H1 (cell line): Measurements from ENCODE around the gene NAE1. TPM values are rescaled to one million over a fixed set of nuclear protein-coding genes. Genes with fewer than 3 reads are reported as not detected.
A peak's percentile ranks its signal among the peaks of the same experiment; 100 is the strongest.

ENCODE experiments used
- CTCF ChIA-PET: fragments of 300-600 bp; sonication (Branson Sonifier 250); formaldehyde crosslinking; loops from one replicate; lab custom pipeline; 2021; ENCODE audit not compliant: partially characterized antibody; lab: Charles Lee
- POLR2A ChIA-PET: fragments of 300-600 bp; sonication (Branson Sonifier 250); formaldehyde crosslinking; loops from one replicate; lab custom pipeline; 2021; ENCODE audit warnings: inconsistent platforms; ENCODE audit not compliant: partially characterized antibody; lab: Charles Lee
- DNase-seq, 2 experiments: peaks; one replicate each; pipeline versions ENCODE4 v3.0.0 to v3.0.0-alpha.2; 2010 to 2022; ENCODE audit warnings: low spot score in 2 of 2, low read depth in 1 of 2, mixed read lengths in 1 of 2
- FAIRE-seq: peaks from 2 replicates; lab custom pipeline; 2011; peaks lifted over from hg19 to GRCh38; lab: Jason Lieb, UNC
- H2AFZ ChIP-seq: 2 replicates; pipeline ENCODE4 v1.8.1; 2012; ENCODE audit warnings: low read length, inconsistent platforms
- H2AK5ac ChIP-seq: 2 replicates; pipeline ENCODE4 v1.6.1; 2013; ENCODE audit warnings: low read depth, low read length
- H2BK120ac ChIP-seq: replicated peaks from 2 replicates; pipeline ENCODE3; 2013; ENCODE audit warnings: low read depth, low read length, inconsistent platforms
- H2BK12ac ChIP-seq: 2 replicates; pipeline ENCODE4 v1.6.1; 2013; ENCODE audit warnings: low read depth, low read length
- H2BK15ac ChIP-seq: 2 replicates; pipeline ENCODE4 v1.6.1; 2013; ENCODE audit warnings: low read length
- H2BK20ac ChIP-seq: 2 replicates; pipeline ENCODE4 v1.6.1; 2013; ENCODE audit warnings: low read length
- H2BK5ac ChIP-seq: 2 replicates; pipeline ENCODE4 v1.6.1; 2013; ENCODE audit warnings: low read depth, low read length
- H3K14ac ChIP-seq: 2 replicates; pipeline ENCODE4 v1.6.1; 2013; ENCODE audit warnings: inconsistent platforms; ENCODE audit not compliant: insufficient read length
- H3K18ac ChIP-seq: 2 replicates; pipeline ENCODE4 v1.6.1; 2013; ENCODE audit warnings: low read length; ENCODE audit errors: extremely low read depth
- H3K23ac ChIP-seq: 2 replicates; pipeline ENCODE4 v1.6.1; 2013; ENCODE audit warnings: inconsistent platforms; ENCODE audit not compliant: insufficient read length
- H3K23me2 ChIP-seq: 2 replicates; pipeline ENCODE4 v1.6.1; 2013; ENCODE audit warnings: low read depth, low read length
- H3K27ac ChIP-seq: 2 replicates; pipeline ENCODE4 v1.6.1; 2011; ENCODE audit warnings: low read depth, low read length, inconsistent platforms
- H3K27me3 ChIP-seq, 4 experiments: replicated peaks in 1 of 4; 1 replicate in 1 of 4; 2 replicates in 3 of 4; pipeline versions ENCODE4 v1.6.1 to v1.8.1; 2011 to 2013; ENCODE audit warnings: low read length in 3 of 4, mild to moderate bottlenecking in 3 of 4, inconsistent platforms in 2 of 4, mixed read lengths in 2 of 4, moderate library complexity in 1 of 4; ENCODE audit not compliant: control insufficient read depth in 3 of 4, insufficient read depth in 3 of 4; ENCODE audit errors: extremely low read depth in 1 of 4
- H3K36me3 ChIP-seq, 4 experiments: 2 replicates each; pipeline versions ENCODE4 v1.6.1 to v1.8.1; 2011 to 2013; ENCODE audit warnings: mild to moderate bottlenecking in 4 of 4, low read length in 3 of 4, moderate library complexity in 2 of 4, control low read depth in 1 of 4, inconsistent platforms in 1 of 4; ENCODE audit not compliant: insufficient read depth in 4 of 4, control insufficient read depth in 2 of 4
- H3K4ac ChIP-seq: replicated peaks from 2 replicates; pipeline ENCODE3; 2013; ENCODE audit warnings: low read length, low read depth, mixed read lengths, inconsistent platforms; ENCODE audit not compliant: insufficient read length
- H3K4me1 ChIP-seq, 4 experiments: replicated peaks in 1 of 4; 1 replicate in 1 of 4; 2 replicates in 3 of 4; pipeline versions ENCODE4 v1.6.1 to v1.8.1; 2011 to 2013; ENCODE audit warnings: low read length in 3 of 4, inconsistent platforms in 2 of 4, mixed read lengths in 1 of 4; ENCODE audit not compliant: insufficient read depth in 4 of 4, control insufficient read depth in 3 of 4
- H3K4me2 ChIP-seq, 2 experiments: 2 replicates each; pipeline versions ENCODE4 v1.6.1 to v1.8.1; 2011 to 2013; ENCODE audit warnings: low read depth in 2 of 2, low read length in 2 of 2, control low read depth in 1 of 2, inconsistent platforms in 1 of 2, mild to moderate bottlenecking in 1 of 2; ENCODE audit not compliant: insufficient read depth in 1 of 2
- H3K4me3 ChIP-seq, 4 experiments: fragments of 200-600, 300-600 bp in 1 of 4; sonication (generic), shearing (Covaris generic), sonication (Bioruptor Twin) in 1 of 4; 2 replicates each; pipeline versions ENCODE4 v1.5.1 to v1.8.1; 2011 to 2016; ENCODE audit warnings: low read length in 4 of 4, low read depth in 3 of 4, control low read depth in 2 of 4, inconsistent platforms in 2 of 4, mild to moderate bottlenecking in 2 of 4, mixed read lengths in 1 of 4, moderate library complexity in 1 of 4; ENCODE audit not compliant: insufficient read depth in 2 of 4; ENCODE audit errors: extremely low read depth in 1 of 4
- H3K56ac ChIP-seq: replicated peaks from 2 replicates; pipeline ENCODE3; 2013; ENCODE audit warnings: low read depth, mild to moderate bottlenecking, mixed read lengths, low read length, inconsistent platforms; ENCODE audit not compliant: insufficient read length
- H3K79me1 ChIP-seq: 2 replicates; pipeline ENCODE4 v1.6.1; 2013; ENCODE audit warnings: low read depth, low read length, control low read depth
- H3K79me2 ChIP-seq, 2 experiments: 2 replicates each; pipeline versions ENCODE4 v1.6.1 to v1.8.1; 2012 to 2013; ENCODE audit warnings: low read length in 2 of 2, mild to moderate bottlenecking in 2 of 2, inconsistent platforms in 1 of 2; ENCODE audit not compliant: insufficient read depth in 2 of 2, control insufficient read depth in 1 of 2
- H3K9ac ChIP-seq, 4 experiments: replicated peaks in 1 of 4; 1 replicate in 1 of 4; 2 replicates in 3 of 4; pipeline versions ENCODE4 v1.6.1 to v1.8.1; 2011 to 2013; ENCODE audit warnings: low read depth in 3 of 4, low read length in 3 of 4, control low read depth in 2 of 4, mild to moderate bottlenecking in 2 of 4, moderate library complexity in 2 of 4, inconsistent platforms in 1 of 4; ENCODE audit errors: extremely low read depth in 1 of 4
- H3K9me3 ChIP-seq, 2 experiments: 2 replicates each; pipeline versions ENCODE4 v1.6.1 to v1.8.1; 2012 to 2013; ENCODE audit warnings: mild to moderate bottlenecking in 2 of 2, moderate library complexity in 2 of 2, control low read depth in 1 of 2, inconsistent platforms in 1 of 2, low read depth in 1 of 2, low read length in 1 of 2, mixed read lengths in 1 of 2; ENCODE audit not compliant: insufficient read depth in 2 of 2
- H4K20me1 ChIP-seq, 2 experiments: replicated peaks in 1 of 2; 2 replicates each; pipeline versions ENCODE3 to v1.8.1; 2011 to 2013; ENCODE audit warnings: inconsistent platforms in 2 of 2, low read length in 2 of 2, mild to moderate bottlenecking in 1 of 2; ENCODE audit not compliant: insufficient read depth in 2 of 2, control insufficient read depth in 1 of 2
- H4K5ac ChIP-seq: 2 replicates; pipeline ENCODE4 v1.6.1; 2013; ENCODE audit warnings: low read length, low read depth, mixed read lengths, inconsistent platforms; ENCODE audit not compliant: insufficient read length
- H4K8ac ChIP-seq: 2 replicates; pipeline ENCODE4 v1.8.0; 2013; ENCODE audit warnings: mild to moderate bottlenecking, moderate library complexity, low read length, inconsistent platforms; ENCODE audit not compliant: insufficient read depth; ENCODE audit errors: extremely low read depth
- H4K91ac ChIP-seq: replicated peaks from 2 replicates; pipeline ENCODE3; 2013; ENCODE audit warnings: low read length, mixed read lengths, inconsistent platforms; ENCODE audit not compliant: insufficient read length
- BRCA1 ChIP-seq: IDR thresholded peaks from 2 replicates; pipeline ENCODE4 v1.6.1; 2012; ENCODE audit warnings: low read depth, low read length, improper control_type of control experiment
- CEBPB ChIP-seq: IDR thresholded peaks from 2 replicates; pipeline ENCODE4 v1.6.1; 2012; ENCODE audit warnings: low read depth, low read length
- GTF2F1 ChIP-seq: IDR thresholded peaks from 2 replicates; pipeline ENCODE4 v1.6.1; 2012; ENCODE audit warnings: low read depth, low read length, improper control_type of control experiment, borderline replicate concordance
- POLR2A ChIP-seq, 2 experiments: IDR thresholded peaks; 1 replicate in 1 of 2; 2 replicates in 1 of 2; pipeline ENCODE4 v1.6.1; 2011; ENCODE audit warnings: low read depth in 2 of 2, low read length in 2 of 2, mild to moderate bottlenecking in 2 of 2; ENCODE audit errors: control extremely low read depth in 1 of 2
- RAD21 ChIP-seq, 2 experiments: IDR thresholded peaks in 1 of 2; conservative IDR thresholded peaks in 1 of 2; 2 replicates each; pipeline ENCODE4 v1.6.1; 2011; ENCODE audit warnings: low read depth in 2 of 2, low read length in 2 of 2, improper control_type of control experiment in 1 of 2, inconsistent platforms in 1 of 2, mild to moderate bottlenecking in 1 of 2, moderate library complexity in 1 of 2
- RBBP5 ChIP-seq: IDR thresholded peaks from 2 replicates; pipeline ENCODE4 v1.7.1; 2012; ENCODE audit warnings: low read depth, mild to moderate bottlenecking, inconsistent platforms, low read length, moderate library complexity, borderline replicate concordance
- SIRT6 ChIP-seq: IDR thresholded peaks from one replicate; pipeline ENCODE4 v1.7.1; 2012; ENCODE audit warnings: low read length, inconsistent platforms
- SP4 ChIP-seq: IDR thresholded peaks from 2 replicates; pipeline ENCODE4 v1.6.1; 2012; ENCODE audit warnings: low read length, inconsistent platforms
- TEAD4 ChIP-seq: IDR thresholded peaks from 2 replicates; pipeline ENCODE4 v1.6.1; 2012; ENCODE audit warnings: low read depth, low read length, inconsistent platforms, mixed read lengths
- WGBS, 2 experiments: shearing (Covaris generic) in 1 of 2; methylation state at CpG; one replicate each; pipeline versions ENCODE4 v1.1.6 to v1.1.7; 2013 to 2015; ENCODE audit warnings: low lambda C conversion rate in 2 of 2, mixed read lengths in 2 of 2, inconsistent platforms in 1 of 2, low coverage in 1 of 2, missing lambda C conversion rate in 1 of 2; ENCODE audit not compliant: insufficient replicate concordance in 2 of 2, insufficient coverage in 1 of 2, insufficient read length in 1 of 2; ENCODE audit errors: extremely low coverage in 1 of 2, missing lambda C conversion rate in 1 of 2; 5-methylcytosine and 5-hydroxymethylcytosine counted together
- polyA plus RNA-seq, 7 experiments: library from polyadenylated mRNA; depleted of rRNA in 3 of 7; stranded (reverse) in 5 of 7; unstranded in 2 of 7; fragments of >200 nt in 5 of 7; fragments of 200-250 nt in 2 of 7; gene quantifications; 1 replicate in 5 of 7; 2 replicates in 1 of 7; 4 replicates in 1 of 7; pipeline versions ENCODE4 v1.2.1 to v1.2.3, GENCODE V29; 2011 to 2013; ENCODE audit warnings: missing spikeins in 2 of 7, mixed read lengths in 2 of 7
- total RNA-seq: library from RNA; stranded (reverse); fragmentation: NEBNext Ultra II Directional; extraction: Animal tissue kit (Norgen Biotek cat#: 25700); gene quantifications from 2 replicates; pipeline ENCODE4 v1.2.1, GENCODE V29; 2021
- TF ChIP-seq, protein P1 (sequence below), 3 experiments: IDR thresholded peaks; 1 replicate in 2 of 3; 2 replicates in 1 of 3; pipeline versions ENCODE4 v1.5.1 to v1.6.1; 2011; ENCODE audit warnings: low read length in 3 of 3, mild to moderate bottlenecking in 3 of 3, inconsistent platforms in 2 of 3, low read depth in 1 of 3, moderate library complexity in 1 of 3; ENCODE audit not compliant: insufficient read depth in 1 of 3; ENCODE audit errors: control extremely low read depth in 1 of 3
- TF ChIP-seq, protein P2 (sequence below): IDR thresholded peaks from 2 replicates; pipeline ENCODE4 v1.6.1; 2011; ENCODE audit warnings: low read length, improper control_type of control experiment

NAE1 gene
- total and polyA plus RNA-seq, 2 of the 8 experiments (the other 6 are each of a cell fraction or from before 2014, with no cell fraction given), result 66.6 to 155 TPM

DNA sequence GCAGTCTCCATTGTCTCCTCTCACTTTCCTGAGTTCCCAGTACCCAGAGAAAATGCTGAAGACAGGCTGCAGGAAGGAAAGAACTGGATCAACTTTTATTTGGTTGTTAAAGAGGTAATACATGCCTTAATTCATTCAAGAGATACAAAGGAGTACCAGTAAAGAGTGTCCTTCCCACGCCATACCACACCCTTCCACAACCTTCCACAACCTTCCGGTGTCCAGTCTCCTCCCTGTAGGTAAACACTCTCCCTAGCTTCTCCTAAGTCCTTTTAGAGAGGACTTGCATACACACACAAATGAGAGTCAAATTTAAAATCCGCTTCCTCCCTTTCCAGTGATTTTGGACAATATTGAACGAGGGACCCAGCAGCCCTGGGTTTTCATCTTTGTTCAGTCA, 10.6 kb upstream of the NAE1 start:
- no peak overlapping the region for H3K18ac ChIP-seq
- FAIRE-seq, result no peak
- H3K23ac ChIP-seq, result no peak overlapping the region
- peaks cover 14 to 39% (median 32%) of the 10 kb centered on the region in 4 experiments for H3K27me3 ChIP-seq
- no peak overlapping the region for H3K56ac ChIP-seq
- no peak overlapping the region for H4K5ac ChIP-seq
- no peak overlapping the region for H3K27ac ChIP-seq
- H3K23me2 ChIP-seq, result peaks cover 12% of the 10 kb centered on the region
- H4K8ac ChIP-seq, result no peak overlapping the region
- peaks cover 0 to 3% of the 10 kb centered on the region in 2 experiments for H4K20me1 ChIP-seq
- no peak overlapping the region for H2BK15ac ChIP-seq
- peak in 1 of 2 experiments; percentile 19 for DNase-seq
- no peak overlapping the region for H3K4ac ChIP-seq
- no peak overlapping the region for H2AFZ ChIP-seq
- ChIA-PET CTCF (interaction anchor here (0.6 to 13.4 kb wide), 9 partner anchors 10 to 191 kb away, joined by 3 to 162 read pairs (median 4); partner anchors contain the start of gene NAE1), POLR2A (interaction anchor here (0.7 to 2.1 kb wide), 3 partner anchors 11 to 82 kb away, joined by 3 to 14 read pairs (median 3); partner anchors contain the start of gene NAE1)
- H4K91ac ChIP-seq, result no peak overlapping the region
- no peak overlapping the region for H3K14ac ChIP-seq
- H3K9me3 ChIP-seq, result no peaks in the 10 kb centered on the region
- no peak overlapping the region for H3K9ac ChIP-seq
- WGBS, 2 experiments, result 87% methylated on average over 4 of the region's 4 CpGs; no CpG with 5 or more reads in 1 of the 2 experiments
- no peak overlapping the region for H2BK120ac ChIP-seq
- no peak overlapping the region for H2AK5ac ChIP-seq
- no peaks in the 10 kb centered on the region for H3K36me3 ChIP-seq
- no peak overlapping the region for H2BK12ac ChIP-seq
- H3K4me2 ChIP-seq, result no peak overlapping the region
- no peaks in the 10 kb centered on the region for H3K79me1 ChIP-seq
- no peak overlapping the region for H2BK5ac ChIP-seq
- H3K4me1 ChIP-seq, result peaks cover 0 to 2% (median 0%) of the 10 kb centered on the region in 4 experiments; a peak in 3 of 7 replicates
- no peak overlapping the region for H2BK20ac ChIP-seq
- no peaks in the 10 kb centered on the region for H3K79me2 ChIP-seq
- no peak overlapping the region for H3K4me3 ChIP-seq
- TF ChIP-seq RAD21 (IDR thresholded peaks at IDR 0.05 in 1 of 2, conservative IDR thresholded peaks at IDR 0.05 in 1 of 2; ENCODE audit: low read depth in 2 of 2, low read length in 2 of 2) (no peak), GTF2F1 (no peak), POLR2A (IDR thresholded peaks at IDR 0.05; ENCODE audit: control extremely low read depth in 1 of 2, low read depth in 2 of 2, low read length in 2 of 2) (no peak), BRCA1 (no peak), RBBP5 (no peak), SIRT6 (no peak), CEBPB (no peak), TEAD4 (no peak), SP4 (no peak)
- TF ChIP-seq, protein P1, sequence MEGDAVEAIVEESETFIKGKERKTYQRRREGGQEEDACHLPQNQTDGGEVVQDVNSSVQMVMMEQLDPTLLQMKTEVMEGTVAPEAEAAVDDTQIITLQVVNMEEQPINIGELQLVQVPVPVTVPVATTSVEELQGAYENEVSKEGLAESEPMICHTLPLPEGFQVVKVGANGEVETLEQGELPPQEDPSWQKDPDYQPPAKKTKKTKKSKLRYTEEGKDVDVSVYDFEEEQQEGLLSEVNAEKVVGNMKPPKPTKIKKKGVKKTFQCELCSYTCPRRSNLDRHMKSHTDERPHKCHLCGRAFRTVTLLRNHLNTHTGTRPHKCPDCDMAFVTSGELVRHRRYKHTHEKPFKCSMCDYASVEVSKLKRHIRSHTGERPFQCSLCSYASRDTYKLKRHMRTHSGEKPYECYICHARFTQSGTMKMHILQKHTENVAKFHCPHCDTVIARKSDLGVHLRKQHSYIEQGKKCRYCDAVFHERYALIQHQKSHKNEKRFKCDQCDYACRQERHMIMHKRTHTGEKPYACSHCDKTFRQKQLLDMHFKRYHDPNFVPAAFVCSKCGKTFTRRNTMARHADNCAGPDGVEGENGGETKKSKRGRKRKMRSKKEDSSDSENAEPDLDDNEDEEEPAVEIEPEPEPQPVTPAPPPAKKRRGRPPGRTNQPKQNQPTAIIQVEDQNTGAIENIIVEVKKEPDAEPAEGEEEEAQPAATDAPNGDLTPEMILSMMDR (IDR thresholded peaks at IDR 0.05; ENCODE audit: control extremely low read depth in 1 of 3, insufficient read depth in 1 of 3, low read depth in 1 of 3, low read length in 3 of 3), result no peak
- TF ChIP-seq, protein P2, sequence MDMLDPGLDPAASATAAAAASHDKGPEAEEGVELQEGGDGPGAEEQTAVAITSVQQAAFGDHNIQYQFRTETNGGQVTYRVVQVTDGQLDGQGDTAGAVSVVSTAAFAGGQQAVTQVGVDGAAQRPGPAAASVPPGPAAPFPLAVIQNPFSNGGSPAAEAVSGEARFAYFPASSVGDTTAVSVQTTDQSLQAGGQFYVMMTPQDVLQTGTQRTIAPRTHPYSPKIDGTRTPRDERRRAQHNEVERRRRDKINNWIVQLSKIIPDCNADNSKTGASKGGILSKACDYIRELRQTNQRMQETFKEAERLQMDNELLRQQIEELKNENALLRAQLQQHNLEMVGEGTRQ, result no peak
